Measurements from ENCODE around the gene DDHD1. TPM values are rescaled to one million over a fixed set of nuclear protein-coding genes. Genes with fewer than 3 reads are reported as not detected.

Gene DDHD1
- total and polyA plus RNA-seq, 2 experiments from 2014 or later = 6.2 to 18.8 TPM

GRCh38 chr14:53148671-53149070 lies 4.5 kb downstream of the DDHD1 start:
- no peaks in the 10 kb centered on the region for H3K4me1 ChIP-seq (ENCODE audit: insufficient read depth)
- DNase-seq (ENCODE audit: low spot score) = no peak
- no peak overlapping the region for H3K4me2 ChIP-seq
- no peak overlapping the region for H3K4me3 ChIP-seq
- no peaks in the 10 kb centered on the region for H3K36me3 ChIP-seq (replicated peaks; ENCODE audit: insufficient read depth, low read depth)
- H3K9me3 ChIP-seq (ENCODE audit: low read depth) = no peaks in the 10 kb centered on the region
- peaks cover 74% of the 10 kb centered on the region for H3K79me2 ChIP-seq
- no peaks in the 10 kb centered on the region for H3K27me3 ChIP-seq
- no peak overlapping the region for H2AFZ ChIP-seq
- peaks cover 10% of the 10 kb centered on the region for H4K20me1 ChIP-seq (ENCODE audit: insufficient read depth, poor library complexity, severe bottlenecking)
- no peaks in the 10 kb centered on the region for H3K9me2 ChIP-seq (replicated peaks; ENCODE audit: insufficient read depth)
- TF ChIP-seq EZH2 (IDR thresholded peaks at IDR 0.05; ENCODE audit: borderline replicate concordance) = no peak
- no peak for TF ChIP-seq CTCF (IDR thresholded peaks at IDR 0.05; ENCODE audit: poor library complexity)
- TF ChIP-seq EZH2phosphoT487 (IDR thresholded peaks at IDR 0.05; ENCODE audit: low read depth, severe bottlenecking, unreplicated experiment) = no peak
- H3K27ac ChIP-seq = no peak overlapping the region

DNA sequence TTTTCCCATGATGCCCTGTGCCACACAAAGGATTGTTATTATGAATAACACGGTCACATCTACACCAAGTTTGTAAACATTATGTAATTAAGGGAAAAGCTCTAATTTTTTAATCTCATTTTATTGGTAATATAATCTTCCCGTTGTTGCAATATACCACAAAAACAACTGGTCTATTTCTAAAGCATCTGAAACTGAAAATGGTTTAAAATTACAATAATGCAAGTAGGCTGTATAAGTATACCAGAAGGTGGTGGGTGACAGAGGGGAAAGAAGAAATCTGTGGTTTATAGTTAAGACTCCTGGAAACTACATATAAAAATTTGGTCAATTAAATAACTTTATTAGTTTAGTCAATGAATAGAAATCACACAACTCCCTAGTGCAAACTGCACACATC lies 5.2 kb downstream of the DDHD1 start:
- Histone ChIP-seq H3K4me3 (no peak overlapping the region), H2AFZ (no peak overlapping the region), H3K36me3 (replicated peaks; ENCODE audit: insufficient read depth, low read depth) (no peaks in the 10 kb centered on the region), H3K9me3 (ENCODE audit: low read depth) (no peaks in the 10 kb centered on the region), H3K4me2 (no peak overlapping the region), H4K20me1 (ENCODE audit: insufficient read depth, poor library complexity, severe bottlenecking) (peaks cover 10% of the 10 kb centered on the region), H3K27me3 (no peaks in the 10 kb centered on the region), H3K79me2 (peaks cover 82% of the 10 kb centered on the region), H3K4me1 (ENCODE audit: insufficient read depth) (no peaks in the 10 kb centered on the region), H3K9me2 (replicated peaks; ENCODE audit: insufficient read depth) (no peaks in the 10 kb centered on the region), H3K27ac (no peak overlapping the region)
- no peak for DNase-seq (ENCODE audit: low spot score)
- TF ChIP-seq EZH2phosphoT487 (IDR thresholded peaks at IDR 0.05; ENCODE audit: low read depth, severe bottlenecking, unreplicated experiment) = no peak
- TF ChIP-seq EZH2 (IDR thresholded peaks at IDR 0.05; ENCODE audit: borderline replicate concordance) = no peak
- TF ChIP-seq CTCF (IDR thresholded peaks at IDR 0.05; ENCODE audit: poor library complexity) = no peak
- WGBS (ENCODE audit: low lambda C conversion rate, missing lambda C conversion rate) = 85% methylated on average over 2 of the region's 2 CpGs

DNA sequence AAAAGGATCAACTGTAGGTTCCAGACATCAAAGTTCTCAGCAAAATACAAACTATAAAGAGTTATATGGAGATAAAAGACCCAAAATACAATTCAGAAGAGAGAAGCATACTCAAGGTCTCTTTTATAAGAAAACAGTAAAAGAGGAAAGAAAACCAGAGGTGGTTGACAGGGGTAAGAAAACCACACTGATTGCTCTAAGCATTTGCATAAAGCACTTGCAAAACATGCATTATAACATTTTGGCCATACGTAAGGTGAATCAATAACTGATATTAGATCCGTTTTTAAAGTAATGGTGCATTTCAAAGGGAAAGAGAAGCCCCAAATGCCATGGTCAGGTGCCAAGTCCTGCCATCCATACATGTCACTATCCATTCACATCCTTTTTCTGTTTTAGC lies 5.9 kb downstream of the DDHD1 start:
- Histone ChIP-seq H3K4me3 (no peak overlapping the region), H3K4me2 (no peak overlapping the region), H4K20me1 (ENCODE audit: insufficient read depth, poor library complexity, severe bottlenecking) (peaks cover 10% of the 10 kb centered on the region), H3K9me2 (replicated peaks; ENCODE audit: insufficient read depth) (no peaks in the 10 kb centered on the region), H3K27ac (no peak overlapping the region), H3K9me3 (ENCODE audit: low read depth) (no peaks in the 10 kb centered on the region), H3K4me1 (ENCODE audit: insufficient read depth) (no peaks in the 10 kb centered on the region), H2AFZ (no peak overlapping the region), H3K27me3 (no peaks in the 10 kb centered on the region), H3K36me3 (replicated peaks; ENCODE audit: insufficient read depth, low read depth) (no peaks in the 10 kb centered on the region), H3K79me2 (peaks cover 88% of the 10 kb centered on the region)
- no peak for TF ChIP-seq EZH2phosphoT487 (IDR thresholded peaks at IDR 0.05; ENCODE audit: low read depth, severe bottlenecking, unreplicated experiment)
- TF ChIP-seq EZH2 (IDR thresholded peaks at IDR 0.05; ENCODE audit: borderline replicate concordance) = no peak
- no peak for TF ChIP-seq CTCF (IDR thresholded peaks at IDR 0.05; ENCODE audit: poor library complexity)
- 100% methylated on average over 2 of the region's 2 CpGs for WGBS (ENCODE audit: low lambda C conversion rate, missing lambda C conversion rate)
- no peak for DNase-seq (ENCODE audit: low spot score)

- Histone ChIP-seq H4K20me1 (ENCODE audit: insufficient read depth, poor library complexity, severe bottlenecking) (peaks cover 10% of the 10 kb centered on the region), H3K27me3 (no peaks in the 10 kb centered on the region), H3K9me3 (ENCODE audit: low read depth) (no peaks in the 10 kb centered on the region), H3K79me2 (peaks cover 92% of the 10 kb centered on the region), H3K27ac (no peak overlapping the region), H3K36me3 (replicated peaks; ENCODE audit: insufficient read depth, low read depth) (no peaks in the 10 kb centered on the region), H3K9me2 (replicated peaks; ENCODE audit: insufficient read depth) (no peaks in the 10 kb centered on the region), H2AFZ (no peak overlapping the region), H3K4me3 (no peak overlapping the region), H3K4me2 (no peak overlapping the region), H3K4me1 (ENCODE audit: insufficient read depth) (no peaks in the 10 kb centered on the region)
- 81% methylated on average over 3 of the region's 3 CpGs for WGBS (ENCODE audit: low lambda C conversion rate, missing lambda C conversion rate)
- TF ChIP-seq EZH2phosphoT487 (IDR thresholded peaks at IDR 0.05; ENCODE audit: low read depth, severe bottlenecking, unreplicated experiment) = no peak
- no peak for TF ChIP-seq CTCF (IDR thresholded peaks at IDR 0.05; ENCODE audit: poor library complexity)
- TF ChIP-seq EZH2 (IDR thresholded peaks at IDR 0.05; ENCODE audit: borderline replicate concordance) = no peak
- no peak for DNase-seq (ENCODE audit: low spot score)
Observed at GRCh38 chr14:53146739-53147138, 6.4 kb downstream of the DDHD1 start.
